HepG2 (cell line): ENCODE data around the gene ZNF446. TPM values are rescaled to one million over a fixed set of nuclear protein-coding genes. Genes with fewer than 3 reads are reported as not detected.

Experiments used
- AKNA ChIP-seq: sonication (generic); formaldehyde crosslinking; IDR thresholded peaks from 2 replicates; pipeline ENCODE4 v1.4.0; 2020; ENCODE audit warnings: missing genetic modification reagents, borderline replicate concordance
- CEBPG ChIP-seq: IDR thresholded peaks from 2 replicates; pipeline ENCODE4 v1.6.1; 2016
- CEBPZ ChIP-seq: IDR thresholded peaks from 2 replicates; pipeline ENCODE4 v1.6.1; 2012; ENCODE audit warnings: low read length, improper control_type of control experiment
- ISL2 ChIP-seq: sonication (generic); formaldehyde crosslinking; IDR thresholded peaks from 2 replicates; pipeline ENCODE4 v1.5.0; 2020; ENCODE audit warnings: missing genetic modification reagents
- RFX1 ChIP-seq: fragments of 450-650 bp; IDR thresholded peaks from 2 replicates; pipeline ENCODE4 v1.6.1; 2017
- RNF2 ChIP-seq: fragments of 450-650 bp; conservative IDR thresholded peaks from 2 replicates; pipeline ENCODE4 v1.6.1; 2016; ENCODE audit warnings: low read depth
- XBP1 ChIP-seq: sonication (generic); formaldehyde crosslinking; IDR thresholded peaks from 2 replicates; pipeline ENCODE4 v1.5.0; 2020; ENCODE audit warnings: missing genetic modification reagents
- ZBTB7B ChIP-seq: sonication (generic); formaldehyde crosslinking; IDR thresholded peaks from 2 replicates; pipeline ENCODE4 v1.4.0; 2020; ENCODE audit warnings: missing genetic modification reagents
- ZC3H4 ChIP-seq: sonication (generic); formaldehyde crosslinking; IDR thresholded peaks from 2 replicates; pipeline ENCODE4 v1.4.0; 2020; ENCODE audit warnings: missing genetic modification reagents, borderline replicate concordance
- ZFYVE20 ChIP-seq: sonication (generic); formaldehyde crosslinking; IDR thresholded peaks from 2 replicates; pipeline ENCODE4 v1.8.0; 2023; ENCODE audit warnings: low read depth, mild to moderate bottlenecking, moderate library complexity, missing genetic modification reagents, borderline replicate concordance
- ZNF142 ChIP-seq: sonication (generic); formaldehyde crosslinking; IDR thresholded peaks from 2 replicates; pipeline ENCODE4 v1.4.0; 2020; ENCODE audit warnings: missing genetic modification reagents
- ZNF329 ChIP-seq: sonication (generic); formaldehyde crosslinking; IDR thresholded peaks from 2 replicates; pipeline ENCODE4 v1.9.0; 2021; ENCODE audit warnings: low read depth, mild to moderate bottlenecking, missing genetic modification reagents
- ZNF562 ChIP-seq: sonication (generic); formaldehyde crosslinking; IDR thresholded peaks from 2 replicates; pipeline ENCODE4 v1.8.0; 2022; ENCODE audit warnings: missing genetic modification reagents, borderline replicate concordance
- ZNF83 ChIP-seq: sonication (generic); formaldehyde crosslinking; IDR thresholded peaks from 2 replicates; pipeline ENCODE4 v1.4.0; 2020; ENCODE audit warnings: missing genetic modification reagents, mild to moderate bottlenecking, borderline replicate concordance
- ZSCAN29 ChIP-seq: sonication (generic); formaldehyde crosslinking; conservative IDR thresholded peaks from 2 replicates; pipeline ENCODE4 v1.4.0; 2020; ENCODE audit warnings: mild to moderate bottlenecking, missing genetic modification reagents
- polyA plus RNA-seq, 8 experiments: library from polyadenylated mRNA; depleted of rRNA in 3 of 8; stranded (reverse) in 7 of 8; unstranded in 1 of 8; fragments of >200 nt; fragmentation: Illumina TruSeq in 4 of 8; extraction: Trizol in 4 of 8; gene quantifications; 2 replicates each; pipeline versions ENCODE4 v1.2.1 to v1.2.3, GENCODE V29; 2011 to 2016; ENCODE audit warnings: low read depth in 4 of 8, missing spikeins in 1 of 8, mixed read lengths in 1 of 8; ENCODE audit not compliant: insufficient read depth in 1 of 8
- total RNA-seq, 5 experiments: library from RNA; depleted of rRNA; stranded (reverse); fragments of >200 nt; fragmentation: Illumina TruSeq; extraction: Trizol; gene quantifications; 2 replicates each; pipeline ENCODE4 v1.2.3, GENCODE V29; 2016; ENCODE audit warnings: low read depth in 1 of 5

The ZNF446 gene
- total and polyA plus RNA-seq, 2 of the 13 experiments (the other 11 are each of a cell fraction or from before 2014, with no cell fraction given), result 3.0 to 3.6 TPM

GRCh38 chr19:58511353-58512208 is 35.4 kb downstream of the ZNF446 start, which contains the start of gene SLC27A5 (continued):
- 0 out of 2 replicates have a peak, but pooled peaks have one; percentile 35 for TF ChIP-seq ZNF142 (CRISPR knock-in tag)
- TF ChIP-seq ZNF329 (CRISPR knock-in tag), result peak; percentile 35; the same call in 1 of the 2 replicates
- no peak for TF ChIP-seq CEBPG (CRISPR knock-in tag)
- TF ChIP-seq ISL2, result no peak; the same call in 1 of the 2 replicates
- TF ChIP-seq AKNA (CRISPR knock-in tag), result no peak
- no peak for TF ChIP-seq ZNF83
- no peak for TF ChIP-seq RFX1
- no peak for TF ChIP-seq ZNF562 (CRISPR knock-in tag)
- TF ChIP-seq XBP1, result no peak
- no peak for TF ChIP-seq ZC3H4 (CRISPR knock-in tag)
- TF ChIP-seq RNF2, result no peak
- TF ChIP-seq ZBTB7B (CRISPR knock-in tag), result peak; percentile 57; the same call in 1 of the 2 replicates
- TF ChIP-seq ZFYVE20 (CRISPR knock-in tag), result 0 out of 2 replicates have a peak, but pooled peaks have one; percentile 33
- TF ChIP-seq CEBPZ, result no peak
- TF ChIP-seq ZSCAN29 (CRISPR knock-in tag), result no peak
